Effector CD8-positive, alpha-beta T cell (primary cell): ENCODE measurements around the gene MRPS18A.
A peak's percentile ranks its signal among the peaks of the same experiment; 100 is the strongest.

Source experiments
- DNase-seq: peaks from one replicate; lab custom pipeline; 2025; lab: John Stamatoyannopoulos, UW
- total RNA-seq, 4 experiments: gene quantifications; one replicate each; lab custom pipeline; 2026; lab: John Stamatoyannopoulos, UW

MRPS18A gene
- 24.5 to 53.4 (median 29.9) reads per million in 4 experiments for total RNA-seq

- DNase-seq, result peak; percentile 63
Observed at GRCh38 chr6:43687437-43688347, at the start of gene MRPS18A. Gene MRPS18A, minus strand, starts transcription at chr6:43687791. Its CDS starts 12 bp downstream, at chr6:43687779.

- DNase-seq, result no peak
Observed at GRCh38 chr6:43736844-43737243, 49.3 kb upstream of the MRPS18A start.

- DNase-seq, result no peak
Observed at GRCh38 chr6:43736211-43736786, 48.7 kb upstream of the MRPS18A start.

- no peak for DNase-seq
Observed at GRCh38 chr6:43735642-43736199, 48.1 kb upstream of the MRPS18A start.

GRCh38 chr6:43734294-43734665 lies 46.7 kb upstream of the MRPS18A start:
- no peak for DNase-seq

- DNase-seq, result peak; percentile 35
Observed at GRCh38 chr6:43733471-43734293, 46.1 kb upstream of the MRPS18A start.

GRCh38 chr6:43730634-43731033 lies 43.0 kb upstream of the MRPS18A start:
- DNase-seq, result no peak

GRCh38 chr6:43729537-43729936 lies 41.9 kb upstream of the MRPS18A start:
- DNase-seq, result no peak

GRCh38 chr6:43728586-43728985 lies 41.0 kb upstream of the MRPS18A start:
- DNase-seq, result no peak

GRCh38 chr6:43727634-43728033 lies 40.0 kb upstream of the MRPS18A start:
- no peak for DNase-seq

GRCh38 chr6:43725643-43726580 lies 38.3 kb upstream of the MRPS18A start:
- no peak for DNase-seq

- DNase-seq, result peak; percentile 26
Observed at GRCh38 chr6:43724914-43725642, 37.5 kb upstream of the MRPS18A start.

GRCh38 chr6:43724354-43724753 lies 36.8 kb upstream of the MRPS18A start:
- DNase-seq, result no peak

GRCh38 chr6:43723737-43724295 lies 36.2 kb upstream of the MRPS18A start:
- peak; percentile 52 for DNase-seq

GRCh38 chr6:43722920-43723545 lies 35.4 kb upstream of the MRPS18A start:
- DNase-seq, result no peak

GRCh38 chr6:43720999-43721398 lies 33.4 kb upstream of the MRPS18A start:
- no peak for DNase-seq

GRCh38 chr6:43719511-43719910 lies 31.9 kb upstream of the MRPS18A start:
- no peak for DNase-seq

GRCh38 chr6:43718387-43719105 lies 31.0 kb upstream of the MRPS18A start:
- DNase-seq, result no peak

- no peak for DNase-seq
Observed at GRCh38 chr6:43717822-43718221, 30.2 kb upstream of the MRPS18A start.
